DMS79 (cell line): ENCODE measurements around the gene PLEKHM3.

Source experiments
- DNase-seq: peaks from one replicate; lab custom pipeline; 2025; lab: John Stamatoyannopoulos, UW

PLEKHM3 gene

DNA sequence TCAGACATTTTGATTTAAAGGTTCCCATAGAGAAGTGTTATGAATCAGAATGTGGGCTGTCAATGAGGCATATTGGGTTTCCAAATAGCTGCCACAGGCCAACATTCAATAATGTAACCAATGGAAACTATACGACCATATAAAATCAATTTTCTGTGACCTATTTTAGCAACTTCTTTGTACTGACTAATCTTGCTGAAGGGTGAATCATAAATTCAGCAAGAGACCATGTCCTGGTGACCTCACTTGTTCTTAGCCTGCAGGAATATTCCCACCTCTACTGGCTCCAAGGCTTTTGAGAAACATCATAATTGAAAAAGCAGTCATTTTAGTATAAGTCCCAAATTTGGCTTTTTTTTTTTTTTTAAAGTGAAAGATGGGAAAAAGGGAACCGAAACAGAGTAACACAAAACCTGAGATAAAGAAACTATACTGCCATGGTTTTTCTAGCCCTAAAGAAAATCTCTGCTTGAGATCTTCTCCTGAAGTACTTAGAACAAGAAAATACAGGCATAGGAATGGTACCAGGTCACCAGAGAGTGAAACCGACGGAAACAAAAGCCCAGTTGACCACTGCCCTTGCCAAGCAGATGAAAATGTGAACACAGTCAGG is 32.1 kb downstream of the PLEKHM3 start:
- DNase-seq = no peak

DNA sequence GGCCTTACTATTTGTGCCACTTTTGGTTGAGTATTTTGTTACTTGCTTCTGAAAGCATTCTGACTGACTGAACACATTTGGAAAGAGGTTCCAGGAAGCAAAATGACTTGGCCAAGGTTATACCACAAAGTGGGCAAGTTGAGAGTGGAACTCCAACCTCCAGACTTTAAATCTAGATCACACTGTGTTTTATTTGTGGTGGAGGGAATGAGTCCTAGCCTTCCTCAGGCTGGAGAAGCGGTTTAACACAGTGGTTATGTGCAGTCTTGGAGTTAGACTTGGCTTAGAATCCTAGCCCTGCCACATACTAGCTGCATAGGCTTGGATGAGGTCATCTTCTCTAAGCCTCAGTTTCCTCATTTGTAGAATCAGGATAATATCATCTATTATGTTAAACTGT is 33.4 kb downstream of the PLEKHM3 start:
- DNase-seq = no peak

- no peak for DNase-seq
Measured at GRCh38 chr2:207990784-207991183, 34.5 kb downstream of the PLEKHM3 start.

- no peak for DNase-seq
Measured at GRCh38 chr2:207988975-207989374, 36.4 kb downstream of the PLEKHM3 start.

GRCh38 chr2:207987025-207987716 is 38.2 kb downstream of the PLEKHM3 start:
- DNase-seq = no peak

GRCh38 chr2:207984765-207985480 is 40.4 kb downstream of the PLEKHM3 start:
- no peak for DNase-seq

- DNase-seq = no peak
Measured at GRCh38 chr2:207983641-207984042, 41.7 kb downstream of the PLEKHM3 start.

DNA sequence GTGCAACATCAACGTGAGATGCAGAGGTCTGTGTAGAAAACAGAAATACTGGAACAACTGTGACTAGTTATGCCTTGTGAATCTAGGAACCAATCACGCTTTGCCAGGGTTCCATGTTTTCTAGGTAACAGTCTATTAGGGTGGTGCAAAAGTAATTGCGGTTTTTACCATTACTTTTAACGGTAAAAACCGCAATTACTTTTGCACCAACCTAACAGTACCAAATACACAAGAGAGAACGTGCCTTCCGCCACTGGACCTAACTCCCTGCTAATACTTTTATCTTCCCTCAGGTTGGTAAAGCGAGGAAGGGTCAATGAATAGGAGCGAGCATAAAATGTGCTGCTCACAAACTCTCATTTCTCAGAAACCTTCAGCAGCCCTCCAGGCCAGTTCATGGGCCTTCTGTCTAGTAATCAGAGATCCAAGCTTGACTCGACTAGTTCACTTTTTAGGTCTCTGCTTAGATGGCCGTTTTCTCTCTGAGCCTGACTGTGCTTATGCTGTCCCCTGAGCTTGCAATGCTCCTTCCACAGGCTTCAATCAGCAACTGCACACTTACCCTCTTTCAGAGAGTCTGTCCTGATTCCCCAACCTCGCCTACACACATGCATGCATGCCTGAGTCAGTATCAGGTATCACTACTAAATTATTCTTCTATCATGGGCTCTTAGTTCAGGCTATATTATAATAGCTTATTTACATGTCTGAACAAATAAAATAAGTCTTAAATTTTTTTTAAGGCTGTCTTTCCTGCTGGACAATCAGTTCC is 47.0 kb downstream of the PLEKHM3 start:
- no peak for DNase-seq

- no peak for DNase-seq
Measured at GRCh38 chr2:207975921-207976320, 49.4 kb downstream of the PLEKHM3 start.

DNA sequence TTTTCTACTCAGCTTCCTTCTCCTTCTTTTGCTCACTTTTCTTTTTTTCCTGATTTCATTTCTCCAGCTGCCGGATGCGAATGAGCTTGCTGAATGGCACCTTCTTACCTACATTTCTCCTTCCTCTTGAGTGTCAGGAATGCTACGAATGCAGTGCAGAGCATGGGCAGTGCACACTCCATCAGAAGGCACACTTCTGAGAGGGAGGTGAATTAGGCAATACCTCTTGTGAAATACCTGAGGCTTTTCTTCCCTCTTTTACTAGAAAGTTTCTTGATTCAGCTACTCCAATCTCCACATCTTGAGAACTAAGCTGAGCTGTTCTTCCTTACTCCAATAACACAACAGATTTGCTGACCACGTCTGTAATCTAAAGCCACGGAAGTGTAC is 51.1 kb downstream of the PLEKHM3 start:
- no peak for DNase-seq

DNA sequence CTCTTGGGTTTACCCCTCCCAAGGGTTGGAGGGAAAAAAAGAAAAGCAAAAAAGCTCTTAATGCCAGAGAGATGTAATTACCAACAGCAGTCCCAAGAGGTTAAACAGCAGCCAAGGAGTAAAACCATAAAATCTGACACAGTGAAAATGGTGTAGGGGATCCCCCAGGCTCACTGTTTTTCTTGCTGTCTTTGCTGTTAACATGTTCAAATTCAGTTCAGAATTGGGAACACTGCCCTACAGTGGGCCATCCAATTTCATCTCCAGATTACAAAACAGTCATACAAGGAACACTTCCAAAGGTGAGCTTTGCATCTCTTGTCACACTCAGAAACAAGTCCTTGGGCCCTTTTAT is 54.5 kb downstream of the PLEKHM3 start:
- DNase-seq = no peak

- no peak for DNase-seq
Measured at GRCh38 chr2:207970147-207970825, 55.0 kb downstream of the PLEKHM3 start.

DNA sequence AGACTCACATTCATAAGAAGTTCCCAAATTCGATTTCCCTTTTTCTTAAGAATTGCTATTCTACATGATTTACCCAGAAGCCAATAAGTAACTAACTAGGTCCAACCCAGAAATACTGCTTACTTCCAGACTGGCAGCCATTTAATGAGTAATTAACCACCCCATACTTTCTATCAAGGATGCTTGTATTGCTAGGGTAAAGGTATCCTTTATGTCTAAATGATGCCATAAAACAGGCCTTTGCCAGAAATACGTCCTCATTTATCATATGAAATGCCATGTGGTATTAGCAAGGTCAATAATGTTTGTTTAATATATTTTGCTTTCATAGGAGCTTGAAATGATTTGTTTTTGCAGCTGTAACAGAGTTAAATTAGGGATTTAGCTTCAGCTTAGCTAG is 56.1 kb downstream of the PLEKHM3 start:
- DNase-seq = no peak

DNA sequence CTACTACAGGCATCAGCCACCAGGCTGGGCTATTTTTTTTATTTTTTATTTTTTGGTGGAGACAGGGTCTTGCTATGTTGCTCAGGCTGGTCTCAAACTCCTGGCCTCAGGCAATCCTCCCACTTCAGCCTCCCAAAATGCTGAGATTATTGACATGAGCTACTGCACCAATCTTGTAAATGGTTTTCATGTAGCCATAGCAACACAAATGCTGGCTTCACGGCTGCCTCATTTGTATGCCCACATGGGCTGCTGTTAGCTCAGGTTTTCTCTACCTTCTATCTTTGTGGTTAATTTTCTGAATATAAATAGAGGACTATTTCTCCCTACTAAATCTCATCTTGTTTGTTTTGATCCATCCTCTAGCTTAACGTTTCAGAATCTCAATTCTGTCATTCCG is 58.2 kb downstream of the PLEKHM3 start:
- DNase-seq = no peak

GRCh38 chr2:207960911-207961310 is 64.4 kb downstream of the PLEKHM3 start:
- no peak for DNase-seq

DNA sequence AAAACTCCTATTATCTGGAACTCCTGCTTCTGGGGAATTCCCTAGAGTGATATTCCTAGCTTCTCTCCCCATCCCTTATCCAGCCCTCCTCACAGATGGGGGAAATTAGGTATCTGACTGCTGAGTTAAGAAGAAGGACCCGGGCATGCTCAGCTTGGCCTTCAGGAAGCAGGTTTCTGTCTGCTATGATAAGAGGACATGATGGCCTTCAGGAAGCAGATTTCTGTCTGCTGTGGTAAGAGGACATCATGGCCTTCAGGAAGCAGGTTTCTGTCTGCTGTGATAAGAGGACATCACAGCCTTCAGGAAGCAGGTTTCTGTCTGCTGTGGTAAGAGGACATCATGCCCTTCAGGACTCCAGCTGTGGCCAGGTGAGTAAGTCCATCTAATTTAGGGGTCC is 65.2 kb downstream of the PLEKHM3 start:
- no peak for DNase-seq

DNA sequence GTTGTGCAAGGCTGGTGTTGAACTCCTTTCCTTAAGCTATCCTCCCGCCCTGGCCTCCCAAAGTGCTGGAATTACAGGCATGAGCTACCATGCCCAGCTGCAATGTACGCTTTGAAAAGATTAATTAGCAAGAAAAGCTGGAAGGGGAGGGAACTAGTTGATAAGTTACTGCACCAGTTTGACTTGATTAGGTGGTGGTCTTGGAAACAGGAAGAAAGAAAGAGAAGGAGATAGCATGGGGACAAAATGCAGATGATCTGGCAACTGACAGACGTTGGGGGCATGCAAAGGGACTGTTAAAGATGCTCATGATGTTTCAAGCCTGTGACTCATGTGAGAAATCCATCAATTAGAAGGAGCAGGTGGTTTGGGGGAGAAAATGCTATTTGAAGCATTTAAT is 68.6 kb downstream of the PLEKHM3 start:
- DNase-seq = no peak

DNA sequence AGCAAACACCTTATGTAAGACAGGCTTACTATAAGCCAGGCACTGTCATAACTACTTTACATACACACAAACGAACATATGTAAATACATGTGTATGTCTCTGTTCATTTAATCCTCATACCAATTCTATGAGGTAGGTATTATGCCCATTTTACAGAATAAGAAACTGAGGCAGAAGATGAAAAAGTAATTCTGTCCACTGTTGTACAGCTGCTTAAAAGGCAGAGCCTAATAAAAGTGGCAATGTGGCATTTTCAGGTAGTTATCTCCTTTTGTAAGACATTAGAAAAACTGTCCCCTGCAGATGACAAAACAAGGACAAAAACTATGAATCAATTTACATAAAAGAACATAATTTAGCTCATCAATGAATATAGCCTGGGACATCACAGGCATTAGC is 69.9 kb downstream of the PLEKHM3 start:
- no peak for DNase-seq

- DNase-seq = no peak
Measured at GRCh38 chr2:207953354-207953753, 72.0 kb downstream of the PLEKHM3 start.

DNA sequence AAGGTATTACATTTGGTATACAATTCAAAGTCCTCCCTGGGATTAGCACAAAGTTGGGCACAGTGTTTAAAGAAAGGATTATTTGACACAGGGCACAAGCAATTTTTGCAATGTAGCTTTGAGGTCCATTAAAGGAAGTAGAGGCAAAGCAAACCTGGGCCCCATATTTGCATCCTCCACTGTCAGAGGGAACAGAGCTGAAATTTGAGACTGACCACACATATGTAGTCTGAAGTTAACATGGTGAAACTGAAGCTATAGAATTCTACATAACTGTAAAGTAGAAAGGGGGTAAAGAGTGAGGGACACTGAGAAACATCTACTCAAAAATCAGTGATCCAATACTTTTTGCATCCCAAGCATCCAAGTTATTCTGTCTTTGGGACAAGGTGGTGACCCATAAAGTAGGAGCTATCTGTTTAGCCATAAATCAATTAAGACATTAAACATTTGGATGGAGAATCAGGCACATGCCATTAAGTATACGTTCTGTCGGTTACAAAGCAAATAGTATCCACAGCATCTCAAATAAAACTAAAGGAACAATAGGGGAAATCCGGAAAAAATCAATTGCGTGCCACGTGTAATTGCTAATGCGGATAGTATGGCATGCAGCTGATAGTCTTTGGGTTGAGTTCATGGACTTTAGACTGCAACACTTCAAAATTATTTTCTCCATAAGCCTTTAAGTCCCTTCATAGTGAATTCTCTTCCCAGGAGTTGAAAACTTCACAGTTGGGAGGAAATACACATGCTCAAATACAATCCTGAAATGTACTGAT is 72.6 kb downstream of the PLEKHM3 start:
- DNase-seq = no peak

GRCh38 chr2:207951734-207952470 is 73.4 kb downstream of the PLEKHM3 start:
- DNase-seq = no peak
